Body of pancreas (tissue), 4 donors: ENCODE results near the gene PALM.

ENCODE experiments used
- POLR2A ChIP-seq, 3 donors: fragments of 450-650 bp; IDR thresholded peaks; one replicate each; pipeline ENCODE4 v1.6.1; 2016; ENCODE audit warnings: antibody characterized with exemption in 3 of 3, mild to moderate bottlenecking in 2 of 3
- TF ChIP-seq, protein P1 (sequence below), 7 experiments: fragments of 450-650 bp in 4 of 7; fragments of 200-600 bp in 3 of 7; sonication (generic) in 3 of 7; IDR thresholded peaks; one replicate each; pipeline ENCODE4 v1.5.1; 2016 to 2019; ENCODE audit warnings: antibody characterized with exemption in 7 of 7

DNA sequence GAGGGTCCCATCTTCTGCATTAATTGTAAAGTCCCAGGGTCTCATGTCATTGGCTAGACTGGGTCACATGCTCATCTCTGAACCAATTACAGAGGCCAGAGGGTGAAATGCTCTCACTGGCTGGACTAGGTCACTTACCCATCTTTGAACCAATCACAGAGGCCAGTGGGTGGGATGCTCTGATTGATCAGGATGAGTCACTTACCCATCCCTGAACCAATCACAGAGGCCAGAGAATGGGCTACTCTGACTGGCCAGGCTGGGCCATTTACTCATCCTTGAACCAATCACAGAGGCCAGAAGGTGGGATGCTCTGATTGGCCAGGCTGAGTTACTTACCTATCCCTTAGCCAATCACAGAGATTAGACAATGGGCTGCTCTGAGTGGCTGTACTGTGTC lies 47.5 kb downstream of the PALM start:
- TF ChIP-seq, protein P1, sequence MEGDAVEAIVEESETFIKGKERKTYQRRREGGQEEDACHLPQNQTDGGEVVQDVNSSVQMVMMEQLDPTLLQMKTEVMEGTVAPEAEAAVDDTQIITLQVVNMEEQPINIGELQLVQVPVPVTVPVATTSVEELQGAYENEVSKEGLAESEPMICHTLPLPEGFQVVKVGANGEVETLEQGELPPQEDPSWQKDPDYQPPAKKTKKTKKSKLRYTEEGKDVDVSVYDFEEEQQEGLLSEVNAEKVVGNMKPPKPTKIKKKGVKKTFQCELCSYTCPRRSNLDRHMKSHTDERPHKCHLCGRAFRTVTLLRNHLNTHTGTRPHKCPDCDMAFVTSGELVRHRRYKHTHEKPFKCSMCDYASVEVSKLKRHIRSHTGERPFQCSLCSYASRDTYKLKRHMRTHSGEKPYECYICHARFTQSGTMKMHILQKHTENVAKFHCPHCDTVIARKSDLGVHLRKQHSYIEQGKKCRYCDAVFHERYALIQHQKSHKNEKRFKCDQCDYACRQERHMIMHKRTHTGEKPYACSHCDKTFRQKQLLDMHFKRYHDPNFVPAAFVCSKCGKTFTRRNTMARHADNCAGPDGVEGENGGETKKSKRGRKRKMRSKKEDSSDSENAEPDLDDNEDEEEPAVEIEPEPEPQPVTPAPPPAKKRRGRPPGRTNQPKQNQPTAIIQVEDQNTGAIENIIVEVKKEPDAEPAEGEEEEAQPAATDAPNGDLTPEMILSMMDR (IDR thresholded peaks at IDR 0.05), result no peak
- TF ChIP-seq POLR2A (IDR thresholded peaks at IDR 0.05), result no peak
